COR-L47 (cell line): Measurements from ENCODE around the gene HMCES.
"Not testable (repeated sequence)": the region's sequence is repeated elsewhere in the genome, so short reads cannot be mapped to it uniquely, and the experiment has no call there.

Experiments
- DNase-seq: peaks from one replicate; lab custom pipeline; 2025; lab: John Stamatoyannopoulos, UW

The HMCES gene

DNA sequence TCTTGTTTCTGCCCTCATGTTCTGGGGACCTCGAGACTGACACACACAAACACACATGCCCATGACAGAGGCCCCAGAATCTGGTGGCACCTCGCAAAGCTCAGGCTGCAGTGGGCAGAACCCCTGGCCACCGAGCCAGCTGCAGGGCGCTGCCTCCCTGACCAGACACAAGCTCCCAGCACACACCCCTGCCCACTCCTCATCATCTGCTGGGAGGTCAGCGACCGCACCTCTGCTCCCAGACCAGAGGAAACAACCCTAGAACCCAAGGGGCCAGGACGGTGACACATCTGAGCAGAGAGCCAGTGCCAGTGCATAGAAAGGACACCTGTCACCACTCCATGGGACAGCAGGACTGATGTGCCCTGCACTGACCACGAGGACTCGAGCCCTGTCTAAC lies 43.2 kb downstream of the HMCES start:
- no peak for DNase-seq

- DNase-seq, result no peak
Observed at GRCh38 chr3:129323651-129324294, 45.1 kb downstream of the HMCES start.

- no peak for DNase-seq
Observed at GRCh38 chr3:129324855-129325254, 46.2 kb downstream of the HMCES start.

GRCh38 chr3:129325383-129325782 lies 46.7 kb downstream of the HMCES start:
- no peak for DNase-seq

DNA sequence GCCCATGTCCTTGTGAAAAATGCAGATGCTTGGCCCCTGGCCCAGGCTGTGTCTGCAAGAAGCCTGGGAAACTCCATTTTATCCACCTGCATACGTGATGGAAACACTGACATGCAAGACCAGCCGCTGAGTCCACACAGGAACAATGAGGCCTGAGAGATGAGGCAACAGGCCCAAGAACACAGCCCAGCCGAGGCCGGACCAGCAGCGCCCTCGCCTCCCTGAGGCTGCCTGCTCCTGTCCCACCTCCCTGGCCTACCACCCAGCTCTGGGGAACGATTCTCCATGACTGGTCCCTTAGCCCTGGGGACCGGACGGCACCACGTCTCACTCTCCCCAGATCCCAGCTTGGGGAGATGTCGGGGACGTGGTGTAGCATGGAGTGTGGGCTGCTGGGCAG lies 47.5 kb downstream of the HMCES start:
- DNase-seq, result no peak

DNA sequence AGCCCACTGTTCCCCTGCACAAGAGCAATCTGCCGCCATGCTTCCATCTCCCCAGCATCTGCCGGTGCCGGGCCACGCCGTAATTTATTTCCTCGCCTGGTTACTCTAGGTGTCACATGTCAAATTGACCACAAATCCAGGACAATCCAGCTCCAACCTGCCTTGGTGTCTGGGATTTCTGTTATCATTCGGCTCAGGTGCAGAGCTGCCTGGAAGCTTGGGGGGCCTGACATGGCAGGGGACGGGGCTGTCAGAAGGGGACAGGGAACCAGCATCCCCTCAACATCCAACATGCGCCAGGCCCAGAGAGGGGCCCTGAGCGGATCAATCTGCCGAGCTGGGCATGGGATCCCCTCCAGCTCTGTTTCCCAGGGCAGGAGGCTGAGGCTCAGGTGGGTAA lies 47.9 kb downstream of the HMCES start:
- no peak for DNase-seq

GRCh38 chr3:129327510-129327909 lies 48.8 kb downstream of the HMCES start:
- DNase-seq, result no peak

DNA sequence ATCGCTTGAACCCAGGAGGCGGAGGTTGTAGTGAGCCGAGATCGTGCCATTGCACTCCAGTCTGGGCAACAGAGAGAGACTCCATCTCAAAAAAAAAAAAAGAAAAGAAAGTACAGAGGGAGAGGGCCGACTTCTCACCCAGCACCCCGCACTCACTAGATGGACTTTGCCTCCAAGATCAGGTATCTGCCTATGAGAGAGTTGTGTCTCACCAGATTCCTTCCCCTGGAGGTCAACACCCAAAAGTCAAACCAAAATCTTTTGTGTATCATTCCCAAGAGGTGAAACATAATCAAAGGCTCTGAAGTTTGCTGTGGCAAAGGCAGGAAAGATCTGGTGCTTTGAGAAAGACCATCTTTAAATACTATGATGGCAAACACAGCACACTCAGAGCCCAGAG lies 51.2 kb downstream of the HMCES start:
- no peak for DNase-seq

DNA sequence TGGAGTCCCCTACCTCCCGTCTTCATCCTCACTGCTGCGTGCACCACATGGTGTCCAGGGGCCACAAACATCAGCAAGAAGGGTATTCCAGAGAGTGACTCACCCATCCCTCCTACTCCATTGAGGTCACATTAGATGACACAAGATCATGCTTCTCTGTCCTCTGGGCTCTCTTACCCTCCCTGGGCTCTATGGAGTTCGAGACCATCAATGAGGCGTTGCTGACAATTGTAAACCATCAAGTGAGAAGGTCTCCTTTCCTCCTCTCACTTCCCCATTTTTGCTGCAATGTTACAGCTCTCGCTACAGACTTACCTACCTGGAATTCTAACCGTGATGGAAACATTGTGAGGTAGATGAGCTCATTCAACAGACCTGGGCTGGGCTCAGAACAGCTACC lies 51.7 kb downstream of the HMCES start:
- no peak for DNase-seq

DNA sequence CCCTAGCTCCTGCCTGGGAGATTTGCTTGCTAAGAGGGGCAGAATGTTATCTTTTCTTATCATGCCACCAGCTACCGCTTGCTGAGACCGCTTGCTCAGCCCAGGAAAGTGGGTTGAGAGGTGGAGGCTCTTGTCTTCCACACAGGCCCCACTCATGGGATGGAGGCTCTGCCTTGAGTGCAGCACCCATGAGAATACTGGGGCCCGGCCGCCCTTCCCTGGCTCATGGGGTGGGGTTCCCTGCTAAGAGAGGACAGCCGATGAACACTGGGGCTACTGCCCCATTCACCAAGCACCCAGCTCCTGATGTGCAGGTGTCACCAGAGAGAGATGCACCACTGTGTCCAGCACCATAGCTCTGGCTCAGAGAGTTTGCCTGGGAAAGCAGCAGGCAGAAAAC lies 55.2 kb downstream of the HMCES start:
- DNase-seq, result no peak

- DNase-seq, result no peak
Observed at GRCh38 chr3:129336093-129336706, 57.5 kb downstream of the HMCES start.

GRCh38 chr3:129337719-129338118 lies 59.0 kb downstream of the HMCES start:
- not testable (repeated sequence) for DNase-seq

DNA sequence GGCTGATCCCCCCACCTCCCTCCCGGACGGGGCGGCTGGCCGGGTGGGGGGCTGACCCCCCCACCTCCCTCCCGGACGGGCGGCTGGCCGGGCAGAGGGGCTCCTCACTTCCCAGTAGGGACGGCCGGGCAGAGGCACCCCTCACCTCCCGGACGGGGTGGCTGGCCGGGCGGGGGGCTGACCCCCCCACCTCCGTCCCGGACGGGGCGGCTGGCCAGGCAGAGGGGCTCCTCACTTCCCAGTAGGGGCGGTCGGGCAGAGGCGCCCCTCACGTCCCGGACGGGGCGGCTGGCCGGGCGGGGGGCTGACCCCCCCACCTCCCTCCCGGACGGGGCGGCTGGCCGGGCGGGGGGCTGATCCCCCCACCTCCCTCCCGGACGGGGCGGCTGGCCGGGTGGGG lies 60.5 kb downstream of the HMCES start:
- DNase-seq, result not testable (repeated sequence)

GRCh38 chr3:129339833-129340232 lies 61.2 kb downstream of the HMCES start:
- DNase-seq, result not testable (repeated sequence)

- DNase-seq, result no peak
Observed at GRCh38 chr3:129341331-129342141, 62.9 kb downstream of the HMCES start.

- DNase-seq, result no peak
Observed at GRCh38 chr3:129343643-129344360, 65.1 kb downstream of the HMCES start.

- no peak for DNase-seq
Observed at GRCh38 chr3:129344540-129345220, 66.0 kb downstream of the HMCES start.

GRCh38 chr3:129345281-129345680 lies 66.6 kb downstream of the HMCES start:
- DNase-seq, result no peak

DNA sequence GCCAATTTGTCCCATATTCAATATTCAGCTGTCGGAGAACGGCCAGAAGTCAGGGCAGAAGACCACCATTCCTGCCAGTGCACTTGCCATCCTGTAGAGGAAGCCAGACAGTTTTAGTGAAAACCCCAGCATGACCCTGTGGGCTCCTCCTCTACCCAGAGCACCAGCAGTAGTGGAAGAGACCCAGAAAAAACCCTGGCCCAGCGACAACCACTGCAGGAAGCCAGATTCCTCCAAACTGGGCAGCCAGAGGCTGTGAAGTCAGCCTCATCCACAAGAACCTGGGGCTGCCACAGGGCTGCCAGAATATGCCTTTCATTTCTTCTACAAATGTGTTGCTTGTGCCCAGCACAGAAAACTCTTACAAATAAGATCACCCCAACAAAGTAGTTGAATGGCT lies 67.3 kb downstream of the HMCES start:
- no peak for DNase-seq

GRCh38 chr3:129346695-129347457 lies 68.2 kb downstream of the HMCES start:
- no peak for DNase-seq

GRCh38 chr3:129347458-129347845 lies 68.8 kb downstream of the HMCES start:
- DNase-seq, result no peak
